H1 (cell line): ENCODE results near the gene MRPL52. TPM values are rescaled to one million over a fixed set of nuclear protein-coding genes. Genes with fewer than 3 reads are reported as not detected.

Experiments
- CTCF ChIA-PET: fragments of 300-600 bp; sonication (Branson Sonifier 250); formaldehyde crosslinking; loops from one replicate; lab custom pipeline; 2021; ENCODE audit not compliant: partially characterized antibody; lab: Charles Lee
- POLR2A ChIA-PET: fragments of 300-600 bp; sonication (Branson Sonifier 250); formaldehyde crosslinking; loops from one replicate; lab custom pipeline; 2021; ENCODE audit warnings: inconsistent platforms; ENCODE audit not compliant: partially characterized antibody; lab: Charles Lee
- DNase-seq, 2 experiments: peaks; one replicate each; pipeline versions ENCODE4 v3.0.0 to v3.0.0-alpha.2; 2010 to 2022; ENCODE audit warnings: low spot score in 2 of 2, low read depth in 1 of 2, mixed read lengths in 1 of 2
- FAIRE-seq: peaks from 2 replicates; lab custom pipeline; 2011; peaks lifted over from hg19 to GRCh38; lab: Jason Lieb, UNC
- H2AFZ ChIP-seq: 2 replicates; pipeline ENCODE4 v1.8.1; 2012; ENCODE audit warnings: low read length, inconsistent platforms
- H2AK5ac ChIP-seq: 2 replicates; pipeline ENCODE4 v1.6.1; 2013; ENCODE audit warnings: low read depth, low read length
- H2BK120ac ChIP-seq: replicated peaks from 2 replicates; pipeline ENCODE3; 2013; ENCODE audit warnings: low read depth, low read length, inconsistent platforms
- H2BK12ac ChIP-seq: 2 replicates; pipeline ENCODE4 v1.6.1; 2013; ENCODE audit warnings: low read depth, low read length
- H2BK15ac ChIP-seq: 2 replicates; pipeline ENCODE4 v1.6.1; 2013; ENCODE audit warnings: low read length
- H2BK20ac ChIP-seq: 2 replicates; pipeline ENCODE4 v1.6.1; 2013; ENCODE audit warnings: low read length
- H2BK5ac ChIP-seq: 2 replicates; pipeline ENCODE4 v1.6.1; 2013; ENCODE audit warnings: low read depth, low read length
- H3K14ac ChIP-seq: 2 replicates; pipeline ENCODE4 v1.6.1; 2013; ENCODE audit warnings: inconsistent platforms; ENCODE audit not compliant: insufficient read length
- H3K18ac ChIP-seq: 2 replicates; pipeline ENCODE4 v1.6.1; 2013; ENCODE audit warnings: low read length; ENCODE audit errors: extremely low read depth
- H3K23ac ChIP-seq: 2 replicates; pipeline ENCODE4 v1.6.1; 2013; ENCODE audit warnings: inconsistent platforms; ENCODE audit not compliant: insufficient read length
- H3K23me2 ChIP-seq: 2 replicates; pipeline ENCODE4 v1.6.1; 2013; ENCODE audit warnings: low read depth, low read length
- H3K27ac ChIP-seq: 2 replicates; pipeline ENCODE4 v1.6.1; 2011; ENCODE audit warnings: low read depth, low read length, inconsistent platforms
- H3K27me3 ChIP-seq, 4 experiments: replicated peaks in 1 of 4; 1 replicate in 1 of 4; 2 replicates in 3 of 4; pipeline versions ENCODE4 v1.6.1 to v1.8.1; 2011 to 2013; ENCODE audit warnings: low read length in 3 of 4, mild to moderate bottlenecking in 3 of 4, inconsistent platforms in 2 of 4, mixed read lengths in 2 of 4, moderate library complexity in 1 of 4; ENCODE audit not compliant: control insufficient read depth in 3 of 4, insufficient read depth in 3 of 4; ENCODE audit errors: extremely low read depth in 1 of 4
- H3K36me3 ChIP-seq, 4 experiments: 2 replicates each; pipeline versions ENCODE4 v1.6.1 to v1.8.1; 2011 to 2013; ENCODE audit warnings: mild to moderate bottlenecking in 4 of 4, low read length in 3 of 4, moderate library complexity in 2 of 4, control low read depth in 1 of 4, inconsistent platforms in 1 of 4; ENCODE audit not compliant: insufficient read depth in 4 of 4, control insufficient read depth in 2 of 4
- H3K4ac ChIP-seq: replicated peaks from 2 replicates; pipeline ENCODE3; 2013; ENCODE audit warnings: low read length, low read depth, mixed read lengths, inconsistent platforms; ENCODE audit not compliant: insufficient read length
- H3K4me1 ChIP-seq, 4 experiments: replicated peaks in 1 of 4; 1 replicate in 1 of 4; 2 replicates in 3 of 4; pipeline versions ENCODE4 v1.6.1 to v1.8.1; 2011 to 2013; ENCODE audit warnings: low read length in 3 of 4, inconsistent platforms in 2 of 4, mixed read lengths in 1 of 4; ENCODE audit not compliant: insufficient read depth in 4 of 4, control insufficient read depth in 3 of 4
- H3K4me2 ChIP-seq, 2 experiments: 2 replicates each; pipeline versions ENCODE4 v1.6.1 to v1.8.1; 2011 to 2013; ENCODE audit warnings: low read depth in 2 of 2, low read length in 2 of 2, control low read depth in 1 of 2, inconsistent platforms in 1 of 2, mild to moderate bottlenecking in 1 of 2; ENCODE audit not compliant: insufficient read depth in 1 of 2
- H3K4me3 ChIP-seq, 4 experiments: fragments of 200-600, 300-600 bp in 1 of 4; sonication (generic), shearing (Covaris generic), sonication (Bioruptor Twin) in 1 of 4; 2 replicates each; pipeline versions ENCODE4 v1.5.1 to v1.8.1; 2011 to 2016; ENCODE audit warnings: low read length in 4 of 4, low read depth in 3 of 4, control low read depth in 2 of 4, inconsistent platforms in 2 of 4, mild to moderate bottlenecking in 2 of 4, mixed read lengths in 1 of 4, moderate library complexity in 1 of 4; ENCODE audit not compliant: insufficient read depth in 2 of 4; ENCODE audit errors: extremely low read depth in 1 of 4
- H3K56ac ChIP-seq: replicated peaks from 2 replicates; pipeline ENCODE3; 2013; ENCODE audit warnings: low read depth, mild to moderate bottlenecking, mixed read lengths, low read length, inconsistent platforms; ENCODE audit not compliant: insufficient read length
- H3K79me1 ChIP-seq: 2 replicates; pipeline ENCODE4 v1.6.1; 2013; ENCODE audit warnings: low read depth, low read length, control low read depth
- H3K79me2 ChIP-seq, 2 experiments: 2 replicates each; pipeline versions ENCODE4 v1.6.1 to v1.8.1; 2012 to 2013; ENCODE audit warnings: low read length in 2 of 2, mild to moderate bottlenecking in 2 of 2, inconsistent platforms in 1 of 2; ENCODE audit not compliant: insufficient read depth in 2 of 2, control insufficient read depth in 1 of 2
- H3K9ac ChIP-seq, 4 experiments: replicated peaks in 1 of 4; 1 replicate in 1 of 4; 2 replicates in 3 of 4; pipeline versions ENCODE4 v1.6.1 to v1.8.1; 2011 to 2013; ENCODE audit warnings: low read depth in 3 of 4, low read length in 3 of 4, control low read depth in 2 of 4, mild to moderate bottlenecking in 2 of 4, moderate library complexity in 2 of 4, inconsistent platforms in 1 of 4; ENCODE audit errors: extremely low read depth in 1 of 4
- H3K9me3 ChIP-seq, 2 experiments: 2 replicates each; pipeline versions ENCODE4 v1.6.1 to v1.8.1; 2012 to 2013; ENCODE audit warnings: mild to moderate bottlenecking in 2 of 2, moderate library complexity in 2 of 2, control low read depth in 1 of 2, inconsistent platforms in 1 of 2, low read depth in 1 of 2, low read length in 1 of 2, mixed read lengths in 1 of 2; ENCODE audit not compliant: insufficient read depth in 2 of 2
- H4K20me1 ChIP-seq, 2 experiments: replicated peaks in 1 of 2; 2 replicates each; pipeline versions ENCODE3 to v1.8.1; 2011 to 2013; ENCODE audit warnings: inconsistent platforms in 2 of 2, low read length in 2 of 2, mild to moderate bottlenecking in 1 of 2; ENCODE audit not compliant: insufficient read depth in 2 of 2, control insufficient read depth in 1 of 2
- H4K5ac ChIP-seq: 2 replicates; pipeline ENCODE4 v1.6.1; 2013; ENCODE audit warnings: low read length, low read depth, mixed read lengths, inconsistent platforms; ENCODE audit not compliant: insufficient read length
- H4K8ac ChIP-seq: 2 replicates; pipeline ENCODE4 v1.8.0; 2013; ENCODE audit warnings: mild to moderate bottlenecking, moderate library complexity, low read length, inconsistent platforms; ENCODE audit not compliant: insufficient read depth; ENCODE audit errors: extremely low read depth
- H4K91ac ChIP-seq: replicated peaks from 2 replicates; pipeline ENCODE3; 2013; ENCODE audit warnings: low read length, mixed read lengths, inconsistent platforms; ENCODE audit not compliant: insufficient read length
- JUN ChIP-seq: IDR thresholded peaks from 2 replicates; pipeline ENCODE4 v1.6.1; 2011; ENCODE audit warnings: low read depth, mild to moderate bottlenecking, improper control_type of control experiment, low read length
- KDM1A ChIP-seq: fragments of 200-600, 300-600 bp; sonication (generic); IDR thresholded peaks from 2 replicates; pipeline ENCODE4 v1.7.1; 2016; ENCODE audit warnings: mild to moderate bottlenecking, low read length, borderline replicate concordance
- NRF1 ChIP-seq: IDR thresholded peaks from 2 replicates; pipeline ENCODE4 v1.6.1; 2011; ENCODE audit warnings: mild to moderate bottlenecking, low read depth, low read length, improper control_type of control experiment
- TEAD4 ChIP-seq: IDR thresholded peaks from 2 replicates; pipeline ENCODE4 v1.6.1; 2012; ENCODE audit warnings: low read depth, low read length, inconsistent platforms, mixed read lengths
- YY1 ChIP-seq: IDR thresholded peaks from 2 replicates; pipeline ENCODE4 v1.6.1; 2011; ENCODE audit warnings: low read depth, mild to moderate bottlenecking, low read length
- ZNF274 ChIP-seq: IDR thresholded peaks from 2 replicates; pipeline ENCODE4 v1.7.0; 2012; ENCODE audit warnings: low read length, borderline replicate concordance; ENCODE audit errors: extremely low read depth
- WGBS, 2 experiments: shearing (Covaris generic) in 1 of 2; methylation state at CpG; one replicate each; pipeline versions ENCODE4 v1.1.6 to v1.1.7; 2013 to 2015; ENCODE audit warnings: low lambda C conversion rate in 2 of 2, mixed read lengths in 2 of 2, inconsistent platforms in 1 of 2, low coverage in 1 of 2, missing lambda C conversion rate in 1 of 2; ENCODE audit not compliant: insufficient replicate concordance in 2 of 2, insufficient coverage in 1 of 2, insufficient read length in 1 of 2; ENCODE audit errors: extremely low coverage in 1 of 2, missing lambda C conversion rate in 1 of 2; 5-methylcytosine and 5-hydroxymethylcytosine counted together
- polyA plus RNA-seq, 7 experiments: library from polyadenylated mRNA; depleted of rRNA in 3 of 7; stranded (reverse) in 5 of 7; unstranded in 2 of 7; fragments of >200 nt in 5 of 7; fragments of 200-250 nt in 2 of 7; gene quantifications; 1 replicate in 5 of 7; 2 replicates in 1 of 7; 4 replicates in 1 of 7; pipeline versions ENCODE4 v1.2.1 to v1.2.3, GENCODE V29; 2011 to 2013; ENCODE audit warnings: missing spikeins in 2 of 7, mixed read lengths in 2 of 7
- total RNA-seq: library from RNA; stranded (reverse); fragmentation: NEBNext Ultra II Directional; extraction: Animal tissue kit (Norgen Biotek cat#: 25700); gene quantifications from 2 replicates; pipeline ENCODE4 v1.2.1, GENCODE V29; 2021
- TF ChIP-seq, protein P1 (sequence below): IDR thresholded peaks from 2 replicates; pipeline ENCODE4 v1.6.1; 2012; ENCODE audit warnings: inconsistent platforms

Gene MRPL52
- total and polyA plus RNA-seq, 2 of the 8 experiments (the other 6 are each of a cell fraction or from before 2014, with no cell fraction given), result 70.5 to 176 TPM

DNA sequence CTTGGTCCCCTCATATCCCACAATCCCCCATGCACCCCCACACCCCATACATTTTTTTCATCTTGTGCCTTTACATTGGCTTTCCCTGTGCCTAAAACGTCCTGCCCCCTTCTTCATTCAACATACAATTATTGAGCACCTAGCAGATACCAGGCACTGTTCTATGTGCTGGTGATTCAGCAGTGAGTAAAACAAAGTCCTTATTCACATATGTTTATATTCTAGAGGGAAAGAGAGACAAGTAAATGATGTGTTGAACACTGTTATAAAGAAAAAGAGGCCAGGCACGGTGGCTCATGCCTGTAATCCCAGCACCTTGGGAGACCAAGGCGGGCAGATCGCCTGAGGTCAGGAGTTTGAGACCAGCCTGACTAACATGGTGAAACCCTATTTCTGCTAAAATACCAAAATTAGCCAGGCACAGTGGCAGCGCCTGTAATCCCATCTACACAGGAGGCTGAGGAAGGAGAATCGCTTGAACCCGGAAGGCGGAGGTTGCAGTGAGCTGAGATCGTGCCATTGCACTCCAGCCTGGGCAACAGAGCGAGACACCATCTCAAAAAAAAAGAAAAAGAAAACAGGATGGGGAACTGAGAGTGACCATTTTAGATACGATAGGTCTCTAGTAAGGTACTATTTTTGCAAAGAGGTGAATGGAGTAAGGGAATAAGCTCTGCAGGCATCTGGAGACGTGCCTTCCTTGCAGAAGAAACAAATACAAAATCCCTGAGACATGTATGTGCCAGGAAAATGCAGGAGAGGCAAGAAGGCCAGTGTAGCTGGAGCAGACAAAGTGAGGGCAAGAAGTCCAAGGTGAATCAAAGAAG, 26.6 kb upstream of the MRPL52 start:
- no peak for FAIRE-seq
- no peak for DNase-seq
- no peak overlapping the region for H2AFZ ChIP-seq
- H3K56ac ChIP-seq, result no peak overlapping the region
- H3K36me3 ChIP-seq, result no peaks in the 10 kb centered on the region
- no peak overlapping the region for H2BK12ac ChIP-seq
- H2BK15ac ChIP-seq, result no peak overlapping the region
- H3K18ac ChIP-seq, result no peak overlapping the region
- H2BK120ac ChIP-seq, result no peak overlapping the region
- no peak overlapping the region for H3K4me2 ChIP-seq
- POLR2A ChIA-PET, result interaction anchor here (0.6 to 1.5 kb wide), 3 partner anchors 18 to 86 kb away, joined by 3 to 5 read pairs (median 4); no protein-coding TSS in a partner anchor
- WGBS, 2 experiments, result 88% methylated on average over 12 of the region's 12 CpGs; no CpG with 5 or more reads in 1 of the 2 experiments
- no peak overlapping the region for H3K4ac ChIP-seq
- no peak overlapping the region for H2BK20ac ChIP-seq
- no peaks in the 10 kb centered on the region for H4K20me1 ChIP-seq
- H3K9me3 ChIP-seq, result no peaks in the 10 kb centered on the region
- no peaks in the 10 kb centered on the region for H3K27me3 ChIP-seq
- no peak overlapping the region for H2BK5ac ChIP-seq
- H3K4me1 ChIP-seq, result 0 out of 7 replicates have a peak, but pooled peaks cover 0 to 2% (median 0%) of the 10 kb centered on the region in 4 experiments
- no peak overlapping the region for H3K4me3 ChIP-seq
- H2AK5ac ChIP-seq, result no peak overlapping the region
- H3K23ac ChIP-seq, result no peak overlapping the region
- no peak overlapping the region for H3K9ac ChIP-seq
- H3K79me1 ChIP-seq, result no peaks in the 10 kb centered on the region
- CTCF ChIA-PET, result interaction anchor here (0.7 to 53.1 kb wide), 5 partner anchors 10 to 272 kb away, joined by 3 to 1562 read pairs (median 6); partner anchors contain the start of genes LRP10, MMP14 and REM2
- H4K91ac ChIP-seq, result no peak overlapping the region
- no peak overlapping the region for H3K14ac ChIP-seq
- no peaks in the 10 kb centered on the region for H3K23me2 ChIP-seq
- no peak for TF ChIP-seq KDM1A
- TF ChIP-seq ZNF274, result no peak
- TF ChIP-seq, protein P1, sequence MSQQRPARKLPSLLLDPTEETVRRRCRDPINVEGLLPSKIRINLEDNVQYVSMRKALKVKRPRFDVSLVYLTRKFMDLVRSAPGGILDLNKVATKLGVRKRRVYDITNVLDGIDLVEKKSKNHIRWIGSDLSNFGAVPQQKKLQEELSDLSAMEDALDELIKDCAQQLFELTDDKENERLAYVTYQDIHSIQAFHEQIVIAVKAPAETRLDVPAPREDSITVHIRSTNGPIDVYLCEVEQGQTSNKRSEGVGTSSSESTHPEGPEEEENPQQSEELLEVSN, result no peak
- no peak for TF ChIP-seq NRF1
- TF ChIP-seq YY1, result no peak
- no peak for TF ChIP-seq JUN
- TF ChIP-seq TEAD4, result no peak
- H3K27ac ChIP-seq, result no peak overlapping the region
- H4K8ac ChIP-seq, result no peak overlapping the region
- no peak overlapping the region for H4K5ac ChIP-seq
- no peaks in the 10 kb centered on the region for H3K79me2 ChIP-seq
